Neural crest cell (in vitro differentiated cells): ENCODE results near the gene NPHS2. TPM values are rescaled to one million over a fixed set of nuclear protein-coding genes. Genes with fewer than 3 reads are reported as not detected.

Experiments
- DNase-seq: peaks from one replicate; pipeline ENCODE4 v3.0.0; 2021; ENCODE audit warnings: low read depth, mixed read lengths, low spot score
- H3K27ac Mint-ChIP-seq: one replicate; pipeline ENCODE4 v1.8.0; 2021; ENCODE audit warnings: mild to moderate bottlenecking, mixed read lengths; ENCODE audit not compliant: unreplicated experiment
- H3K27me3 Mint-ChIP-seq: 2 replicates; pipeline ENCODE4 v1.8.0; 2021; ENCODE audit warnings: low read depth, mild to moderate bottlenecking, mixed read lengths
- H3K36me3 Mint-ChIP-seq: 2 replicates; pipeline ENCODE4 v1.8.0; 2021; ENCODE audit warnings: low read depth, mild to moderate bottlenecking, mixed read lengths
- H3K4me1 Mint-ChIP-seq: 2 replicates; pipeline ENCODE4 v1.8.0; 2021; ENCODE audit warnings: mixed read lengths
- H3K4me3 Mint-ChIP-seq: one replicate; pipeline ENCODE4 v1.8.0; 2021; ENCODE audit warnings: mild to moderate bottlenecking, mixed read lengths
- H3K9me3 Mint-ChIP-seq: 2 replicates; pipeline ENCODE4 v1.8.0; 2021; ENCODE audit warnings: mixed read lengths
- CTCF ChIP-seq: fragments of 200-600 bp; sonication (generic); conservative IDR thresholded peaks from 2 replicates; pipeline ENCODE4 v1.5.0; 2021; ENCODE audit warnings: antibody characterized with exemption, mild to moderate bottlenecking
- total RNA-seq: library from RNA; stranded (reverse); gene quantifications from 2 replicates; pipeline ENCODE4 v1.2.1, GENCODE V29; 2021

Gene NPHS2
- total RNA-seq, 1 donor from 2014 or later = not detected

DNA sequence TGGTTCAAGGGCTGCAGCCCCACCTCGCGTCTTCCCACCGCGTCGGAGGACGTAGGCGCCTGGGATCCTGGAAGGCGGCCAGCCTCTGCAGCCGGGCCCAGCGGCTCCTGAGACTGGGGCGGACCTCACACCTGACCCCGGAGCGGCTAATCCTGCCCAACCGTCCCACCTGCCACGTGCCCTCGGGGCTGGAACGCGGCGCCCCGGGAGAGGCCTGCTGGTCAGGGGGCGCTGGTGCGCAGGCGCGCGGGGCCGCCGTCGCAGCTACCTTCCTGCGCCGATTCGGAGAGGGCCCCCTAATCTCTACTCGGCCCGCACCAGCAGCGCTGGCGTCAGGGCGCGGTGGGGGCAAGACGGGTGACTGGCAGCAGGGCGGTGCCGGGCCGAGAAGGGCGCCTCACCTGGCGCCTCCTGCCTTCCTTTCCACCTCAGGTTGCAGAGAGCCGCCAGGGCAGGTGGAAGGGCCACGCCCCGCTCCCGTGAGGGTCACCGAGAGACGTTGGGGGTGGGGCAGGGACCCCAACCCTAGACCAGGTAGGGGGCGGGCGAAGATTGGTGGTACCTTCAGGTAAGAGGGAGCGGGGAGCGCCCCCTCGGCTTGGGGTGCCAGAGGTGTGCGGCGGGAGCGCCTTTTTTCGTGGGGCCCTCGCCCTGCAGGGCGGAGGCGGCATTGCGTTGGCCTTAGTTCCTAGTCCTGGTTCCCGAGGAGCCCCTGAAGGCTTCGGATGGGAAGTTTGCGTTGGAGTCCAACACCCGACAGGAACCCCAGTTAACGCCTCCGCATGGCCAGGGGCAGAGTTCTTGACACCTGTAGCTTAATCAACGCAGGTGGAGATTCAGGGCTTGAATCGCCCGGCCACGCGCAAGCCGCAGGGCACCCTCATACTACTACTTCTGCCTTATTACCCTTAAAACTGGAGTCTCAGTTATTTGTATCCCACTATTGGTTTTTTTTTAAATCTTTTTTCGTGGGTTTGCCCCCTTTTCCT, 16.1 kb upstream of the NPHS2 start, which contains the start of gene TDRD5:
Gene TDRD5, plus strand, starts transcription at position 241 of the 989 bp plus-strand sequence. CDS start 784 bp downstream, outside the sequence.
- no peak for DNase-seq
- Mint-ChIP-seq H3K4me3 (no peak within 1 kb of the TSS), H3K36me3 (no peaks in the 10 kb centered on the region), H3K27me3 (peaks cover 58% of the 10 kb centered on the region), H3K4me1 (no peaks in the 10 kb centered on the region), H3K9me3 (peaks cover 6% of the 10 kb centered on the region), H3K27ac (no peak within 1 kb of the TSS)
- peak; percentile 25 for TF ChIP-seq CTCF

DNA sequence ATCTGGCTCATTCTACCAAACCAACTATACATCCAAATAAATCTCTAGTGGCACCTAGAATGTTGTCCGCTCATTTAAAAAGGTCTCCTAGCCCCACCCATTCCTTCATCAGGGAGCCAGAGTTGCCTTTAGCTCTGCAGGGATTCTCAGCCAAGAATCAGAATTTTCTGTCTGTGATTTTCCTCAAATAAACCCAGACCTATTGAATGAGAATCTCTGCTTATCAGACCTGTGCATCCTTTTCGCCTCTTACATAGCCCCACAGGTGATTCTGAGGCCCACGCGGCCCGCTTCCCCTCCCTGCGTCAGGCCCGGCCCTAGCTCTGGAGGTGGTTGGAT, 15.5 kb upstream of the NPHS2 start:
- H3K27ac Mint-ChIP-seq = no peak overlapping the region
- peaks cover 51% of the 10 kb centered on the region for H3K27me3 Mint-ChIP-seq
- H3K4me1 Mint-ChIP-seq = no peaks in the 10 kb centered on the region
- DNase-seq = no peak
- no peak for TF ChIP-seq CTCF
- no peak overlapping the region for H3K4me3 Mint-ChIP-seq
- no peaks in the 10 kb centered on the region for H3K36me3 Mint-ChIP-seq
- H3K9me3 Mint-ChIP-seq = peaks cover 6% of the 10 kb centered on the region

GRCh38 chr1:179590671-179591070, 14.9 kb upstream of the NPHS2 start:
- peaks cover 6% of the 10 kb centered on the region for H3K9me3 Mint-ChIP-seq
- H3K4me3 Mint-ChIP-seq = no peak overlapping the region
- DNase-seq = no peak
- H3K4me1 Mint-ChIP-seq = peaks cover 4% of the 10 kb centered on the region
- H3K27me3 Mint-ChIP-seq = peaks cover 49% of the 10 kb centered on the region
- TF ChIP-seq CTCF = no peak
- H3K27ac Mint-ChIP-seq = no peak overlapping the region
- H3K36me3 Mint-ChIP-seq = no peaks in the 10 kb centered on the region

DNA sequence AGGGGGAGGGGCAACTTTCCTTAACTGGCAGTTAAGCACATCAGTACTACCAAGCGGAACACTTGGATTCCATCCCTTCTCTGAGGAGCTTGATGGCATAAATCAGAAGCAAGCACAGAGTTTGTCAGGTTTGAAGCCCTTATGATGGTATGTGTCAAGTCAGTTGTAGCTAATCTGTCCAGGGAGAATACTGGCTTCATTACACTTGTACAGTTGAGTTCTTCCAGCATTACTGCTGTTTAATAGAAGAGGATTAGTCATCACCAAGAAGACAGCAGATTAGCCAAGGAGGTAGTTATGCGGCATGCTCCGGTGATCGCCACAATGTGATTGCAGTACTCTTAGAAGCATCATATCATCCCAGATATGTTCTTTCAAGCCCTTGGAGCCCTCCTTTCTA, 13.8 kb upstream of the NPHS2 start:
- DNase-seq = no peak
- H3K27me3 Mint-ChIP-seq = peaks cover 43% of the 10 kb centered on the region
- no peaks in the 10 kb centered on the region for H3K36me3 Mint-ChIP-seq
- TF ChIP-seq CTCF = no peak
- no peak overlapping the region for H3K4me3 Mint-ChIP-seq
- H3K9me3 Mint-ChIP-seq = peaks cover 6% of the 10 kb centered on the region
- no peak overlapping the region for H3K27ac Mint-ChIP-seq
- peaks cover 5% of the 10 kb centered on the region for H3K4me1 Mint-ChIP-seq

- H3K27me3 Mint-ChIP-seq = peaks cover 38% of the 10 kb centered on the region
These were observed 12.8 kb upstream of the NPHS2 start for GRCh38 chr1:179588425-179589024.

More at GRCh38 chr1:179588425-179589024, 12.8 kb upstream of the NPHS2 start:
- H3K4me3 Mint-ChIP-seq = no peak overlapping the region
- TF ChIP-seq CTCF = no peak
- H3K4me1 Mint-ChIP-seq = peaks cover 5% of the 10 kb centered on the region
- no peak overlapping the region for H3K27ac Mint-ChIP-seq
- H3K9me3 Mint-ChIP-seq = peaks cover 6% of the 10 kb centered on the region
- no peaks in the 10 kb centered on the region for H3K36me3 Mint-ChIP-seq
- no peak for DNase-seq
